ENCODE data around the gene C6orf89. TPM values are rescaled to one million over a fixed set of nuclear protein-coding genes. Genes with fewer than 3 reads are reported as not detected.
"Not testable (repeated sequence)": the region's sequence is repeated elsewhere in the genome, so short reads cannot be mapped to it uniquely, and the experiment has no call there.

The C6orf89 gene
- total RNA-seq, 1 donor from 2014 or later, result 54.7 TPM

- no peak for DNase-seq
- TF ChIP-seq CTCF (IDR thresholded peaks at IDR 0.05), result no peak
- intact Hi-C loops (cut with DNase I), result no loop called here
These were observed 52.1 kb downstream of the C6orf89 start for GRCh38 chr6:36937896-36938295.

DNA sequence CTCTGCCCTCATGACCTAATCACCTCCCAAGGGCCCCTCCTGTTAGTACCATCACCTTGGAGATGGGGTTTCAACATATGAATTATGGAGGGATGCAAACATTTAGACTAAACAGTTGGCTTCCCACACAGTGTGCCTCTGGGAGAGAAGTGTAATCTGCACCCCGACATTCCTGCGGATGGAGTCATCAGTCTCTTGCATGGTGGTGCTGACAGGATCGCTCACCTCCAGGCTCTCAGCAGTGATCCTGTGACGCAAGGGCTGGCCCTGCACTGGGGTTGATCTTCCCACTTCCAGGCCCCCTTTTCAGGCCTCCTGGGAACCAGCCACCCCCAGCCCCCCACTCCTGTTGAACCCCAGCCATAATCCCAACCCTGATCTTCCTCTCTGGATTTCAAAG, 52.8 kb downstream of the C6orf89 start:
- no peaks in the 10 kb centered on the region for H3K36me3 ChIP-seq
- H3K4me1 ChIP-seq, result no peaks in the 10 kb centered on the region
- intact Hi-C loops (cut with DNase I), result no loop called here
- no peaks in the 10 kb centered on the region for H3K9me3 ChIP-seq
- DNase-seq (no peak), ATAC-seq (no peak)
- no peaks in the 10 kb centered on the region for H3K27me3 ChIP-seq (ENCODE audit: low read depth)
- TF ChIP-seq CTCF (IDR thresholded peaks at IDR 0.05), result no peak
- no peak overlapping the region for H3K4me3 ChIP-seq
- no peak overlapping the region for H3K27ac ChIP-seq

More at GRCh38 chr6:36937896-36938295, 52.1 kb downstream of the C6orf89 start:
- no peaks in the 10 kb centered on the region for H3K4me1 ChIP-seq
- H3K27ac ChIP-seq, result no peak overlapping the region
- H3K36me3 ChIP-seq, result no peaks in the 10 kb centered on the region
- H3K4me3 ChIP-seq, result no peak overlapping the region
- no peak for ATAC-seq
- no peaks in the 10 kb centered on the region for H3K27me3 ChIP-seq (ENCODE audit: low read depth)
- no peaks in the 10 kb centered on the region for H3K9me3 ChIP-seq

DNA sequence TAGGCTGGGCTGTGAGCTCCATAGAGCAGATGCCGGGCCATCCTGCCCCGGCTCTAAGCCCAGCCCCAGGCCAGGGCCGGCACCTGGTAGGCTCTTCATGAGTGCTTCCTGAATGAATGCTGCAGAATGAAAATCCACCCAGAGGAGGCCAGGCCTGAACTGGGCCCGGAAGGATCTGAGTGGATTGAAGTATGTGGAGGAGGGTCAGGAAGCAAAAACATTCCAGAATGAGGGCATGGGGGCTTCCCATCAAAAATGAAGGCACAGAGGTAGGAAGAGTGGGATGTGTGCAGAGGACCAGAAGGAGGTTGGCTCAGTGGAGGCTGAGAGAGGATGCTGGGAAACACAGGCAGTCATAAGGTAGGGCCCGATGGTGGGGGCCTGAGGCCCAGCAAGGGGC, 53.3 kb downstream of the C6orf89 start:
- H3K27me3 ChIP-seq (ENCODE audit: low read depth); DNase-seq; H3K9me3 ChIP-seq; H3K4me1 ChIP-seq; H3K4me3 ChIP-seq; H3K36me3 ChIP-seq; ATAC-seq; H3K27ac ChIP-seq; intact Hi-C loops (cut with DNase I): not testable (repeated sequence)

DNA sequence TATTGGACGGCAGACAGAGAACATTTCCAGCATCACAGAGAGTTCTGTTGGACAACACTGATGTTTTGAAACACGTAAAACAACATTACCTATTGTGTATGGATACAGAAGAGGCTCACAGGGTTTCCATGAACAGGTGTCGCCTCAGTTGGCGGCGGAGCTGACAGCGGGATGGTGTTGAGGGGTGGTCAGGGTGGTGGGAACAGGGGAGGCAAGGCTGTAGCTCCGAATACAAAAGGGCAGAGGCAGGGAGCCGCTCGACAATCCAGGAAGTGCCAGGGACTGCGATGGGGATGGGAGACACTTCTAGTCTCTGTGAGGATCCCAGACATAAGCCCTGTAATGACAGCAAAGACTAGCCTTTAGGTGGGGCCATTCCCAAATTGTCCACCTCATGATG, 54.3 kb downstream of the C6orf89 start:
- intact Hi-C loops (cut with DNase I), result no loop called here
- no peak for DNase-seq
- Histone ChIP-seq H3K27me3 (ENCODE audit: low read depth) (no peaks in the 10 kb centered on the region), H3K9me3 (no peaks in the 10 kb centered on the region), H3K36me3 (no peaks in the 10 kb centered on the region), H3K4me3 (no peak overlapping the region), H3K27ac (no peak overlapping the region), H3K4me1 (no peaks in the 10 kb centered on the region)
- TF ChIP-seq CTCF (IDR thresholded peaks at IDR 0.05), result no peak
- ATAC-seq, result no peak

DNA sequence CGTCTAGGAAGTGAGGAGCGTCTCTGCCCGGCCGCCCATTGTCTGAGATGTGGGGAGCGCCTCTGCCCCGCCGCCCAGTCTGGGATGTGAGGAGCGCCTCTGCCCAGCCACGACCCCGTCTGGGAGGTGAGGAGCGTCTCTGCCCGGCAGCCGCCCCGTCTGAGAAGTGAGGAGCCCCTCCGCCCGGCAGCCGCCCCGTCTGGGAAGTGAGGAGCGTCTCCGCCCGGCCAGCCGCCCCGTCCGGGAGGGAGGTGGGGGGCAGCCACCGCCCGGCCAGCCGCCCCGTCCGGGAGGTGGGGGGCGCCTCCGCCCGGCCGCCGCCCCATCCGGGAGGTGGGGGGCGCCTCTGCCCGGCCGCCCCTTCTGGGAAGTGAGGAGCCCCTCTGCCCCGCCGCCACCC, 55.8 kb downstream of the C6orf89 start:
- H3K9me3 ChIP-seq; H3K4me3 ChIP-seq; H3K36me3 ChIP-seq; ATAC-seq; intact Hi-C loops (cut with DNase I); H3K27ac ChIP-seq; DNase-seq; H3K27me3 ChIP-seq (ENCODE audit: low read depth); H3K4me1 ChIP-seq: not testable (repeated sequence)

GRCh38 chr6:36942329-36942728, 56.6 kb downstream of the C6orf89 start:
- H3K9me3 ChIP-seq; H3K27me3 ChIP-seq (ENCODE audit: low read depth); H3K4me3 ChIP-seq; intact Hi-C loops (cut with DNase I); H3K27ac ChIP-seq; H3K4me1 ChIP-seq; H3K36me3 ChIP-seq; DNase-seq; ATAC-seq: not testable (repeated sequence)

- intact Hi-C loops (cut with DNase I), result no loop called here
- ATAC-seq, result no peak
- Histone ChIP-seq H3K36me3 (no peaks in the 10 kb centered on the region), H3K9me3 (no peaks in the 10 kb centered on the region), H3K4me3 (no peak overlapping the region), H3K4me1 (no peaks in the 10 kb centered on the region), H3K27me3 (ENCODE audit: low read depth) (no peaks in the 10 kb centered on the region), H3K27ac (no peak overlapping the region)
- DNase-seq, result no peak
- TF ChIP-seq CTCF (IDR thresholded peaks at IDR 0.05), result no peak
These were observed 58.9 kb downstream of the C6orf89 start for GRCh38 chr6:36944650-36945049.
